Calu3 (cell line): ENCODE data around the gene FDCSP. TPM values are rescaled to one million over a fixed set of nuclear protein-coding genes. Genes with fewer than 3 reads are reported as not detected.
A peak's percentile ranks its signal among the peaks of the same experiment; 100 is the strongest.

Experiments used
- BruUV-seq: library from RNA; stranded (reverse); fragments of 400-500 nt; replicated peaks from 2 replicates; lab custom pipeline; 2021; lab: Mats Ljungman, UMichigan
- CTCF ChIA-PET: fragments of 300-600 bp; sonication (Branson Sonifier 250); formaldehyde crosslinking; loops from one replicate; lab custom pipeline; 2022; ENCODE audit warnings: antibody characterized with exemption; lab: Charles Lee
- DNase-seq: peaks from one replicate; pipeline ENCODE4 v3.0.0; 2022
- H3K27ac Mint-ChIP-seq: one replicate; pipeline ENCODE4 v1.8.0; 2022; ENCODE audit warnings: mixed read lengths; ENCODE audit not compliant: unreplicated experiment
- H3K27me3 Mint-ChIP-seq: one replicate; pipeline ENCODE4 v1.8.0; 2022; ENCODE audit warnings: mixed read lengths; ENCODE audit not compliant: unreplicated experiment
- H3K36me3 Mint-ChIP-seq: one replicate; pipeline ENCODE4 v1.8.0; 2022; ENCODE audit warnings: mild to moderate bottlenecking, moderate library complexity, mixed read lengths; ENCODE audit not compliant: insufficient read depth, unreplicated experiment
- H3K4me1 Mint-ChIP-seq: one replicate; pipeline ENCODE4 v1.8.0; 2022; ENCODE audit warnings: mild to moderate bottlenecking, low read depth, mixed read lengths; ENCODE audit not compliant: unreplicated experiment
- H3K4me3 Mint-ChIP-seq: one replicate; pipeline ENCODE4 v1.8.0; 2022; ENCODE audit warnings: mild to moderate bottlenecking, low read depth, moderate library complexity, mixed read lengths; ENCODE audit not compliant: unreplicated experiment
- H3K9me3 Mint-ChIP-seq: one replicate; pipeline ENCODE4 v1.8.0; 2022; ENCODE audit warnings: low read depth, mixed read lengths; ENCODE audit not compliant: unreplicated experiment
- intact Hi-C: fragments of 100-400 bp; cut with micrococcal nuclease; formaldehyde crosslinking; loops from one replicate; pipeline ENCODE4 v1.10.0; 2022; ENCODE audit not compliant: unreplicated experiment
- total RNA-seq: library from RNA; stranded (reverse); gene quantifications from 2 replicates; pipeline ENCODE4 v1.2.3, GENCODE V29; 2022
- TF ChIP-seq, protein P1 (sequence below): fragments of 200-600 bp; IDR thresholded peaks from one replicate; pipeline ENCODE4 v1.8.0; 2022; ENCODE audit warnings: antibody characterized with exemption; ENCODE audit not compliant: unreplicated experiment

The FDCSP gene
- total RNA-seq, 1 experiment from 2014 or later = 2,729 TPM

GRCh38 chr4:70187216-70187615, 38.7 kb upstream of the FDCSP start:
- DNase-seq = no peak
- H3K36me3 Mint-ChIP-seq = peaks cover 20% of the 10 kb centered on the region
- H3K4me1 Mint-ChIP-seq = peaks cover 62% of the 10 kb centered on the region
- H3K4me3 Mint-ChIP-seq = peak overlapping the region; percentile 29
- no peaks in the 10 kb centered on the region for H3K27me3 Mint-ChIP-seq
- intact Hi-C loops = loop anchor here (10.0 kb wide), 1 partner anchor 368 kb away; no protein-coding TSS in a partner anchor
- TF ChIP-seq, protein P1, sequence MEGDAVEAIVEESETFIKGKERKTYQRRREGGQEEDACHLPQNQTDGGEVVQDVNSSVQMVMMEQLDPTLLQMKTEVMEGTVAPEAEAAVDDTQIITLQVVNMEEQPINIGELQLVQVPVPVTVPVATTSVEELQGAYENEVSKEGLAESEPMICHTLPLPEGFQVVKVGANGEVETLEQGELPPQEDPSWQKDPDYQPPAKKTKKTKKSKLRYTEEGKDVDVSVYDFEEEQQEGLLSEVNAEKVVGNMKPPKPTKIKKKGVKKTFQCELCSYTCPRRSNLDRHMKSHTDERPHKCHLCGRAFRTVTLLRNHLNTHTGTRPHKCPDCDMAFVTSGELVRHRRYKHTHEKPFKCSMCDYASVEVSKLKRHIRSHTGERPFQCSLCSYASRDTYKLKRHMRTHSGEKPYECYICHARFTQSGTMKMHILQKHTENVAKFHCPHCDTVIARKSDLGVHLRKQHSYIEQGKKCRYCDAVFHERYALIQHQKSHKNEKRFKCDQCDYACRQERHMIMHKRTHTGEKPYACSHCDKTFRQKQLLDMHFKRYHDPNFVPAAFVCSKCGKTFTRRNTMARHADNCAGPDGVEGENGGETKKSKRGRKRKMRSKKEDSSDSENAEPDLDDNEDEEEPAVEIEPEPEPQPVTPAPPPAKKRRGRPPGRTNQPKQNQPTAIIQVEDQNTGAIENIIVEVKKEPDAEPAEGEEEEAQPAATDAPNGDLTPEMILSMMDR = no peak
- BruUV-seq = no TSS peak
- no peaks in the 10 kb centered on the region for H3K9me3 Mint-ChIP-seq
- H3K27ac Mint-ChIP-seq = peak overlapping the region; percentile 56
- CTCF ChIA-PET = interaction anchor here (1.1 kb wide), 1 partner anchor 9 kb away, joined by 4 read pairs; no protein-coding TSS in a partner anchor

DNA sequence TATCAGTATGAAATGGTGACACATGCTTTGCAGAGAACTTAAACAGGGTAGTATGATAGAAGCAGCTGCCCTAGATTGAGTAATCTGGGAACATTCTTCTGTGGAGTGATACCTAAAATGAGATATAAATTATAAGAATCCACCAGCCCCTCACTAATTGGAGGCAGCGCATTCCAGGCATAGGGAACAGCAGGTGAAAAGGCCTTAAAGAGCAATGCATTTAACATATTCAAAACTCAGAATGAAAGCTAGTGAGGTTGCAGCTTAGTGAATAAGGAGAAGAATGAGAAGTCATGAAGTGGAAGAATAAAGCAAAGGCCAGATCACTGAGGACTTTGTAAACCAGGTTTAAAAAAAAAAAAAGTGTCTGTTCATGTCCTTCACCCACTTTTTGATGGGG, 35.3 kb upstream of the FDCSP start:
- TF ChIP-seq, protein P1 = no peak
- DNase-seq = no peak
- Mint-ChIP-seq H3K27me3 (no peaks in the 10 kb centered on the region), H3K27ac (peak overlapping the region; percentile 91), H3K4me1 (peaks cover 34% of the 10 kb centered on the region), H3K4me3 (peak overlapping the region; percentile 38), H3K36me3 (peaks cover 14% of the 10 kb centered on the region), H3K9me3 (no peaks in the 10 kb centered on the region)
- intact Hi-C loops = loop anchor here (5.0 kb wide), 1 partner anchor 358 kb away; no protein-coding TSS in a partner anchor
- CTCF ChIA-PET = no interaction called here
- BruUV-seq = no TSS peak

GRCh38 chr4:70191647-70192046, 34.3 kb upstream of the FDCSP start:
- peak overlapping the region; percentile 91 for H3K27ac Mint-ChIP-seq
- no peaks in the 10 kb centered on the region for H3K27me3 Mint-ChIP-seq
- intact Hi-C loops = loop anchor here (2.0 to 5.0 kb wide), 2 partner anchors 35 to 359 kb away; partner anchors contain the start of gene FDCSP
- DNase-seq = no peak
- TF ChIP-seq, protein P1 = no peak
- peaks cover 13% of the 10 kb centered on the region for H3K36me3 Mint-ChIP-seq
- CTCF ChIA-PET = no interaction called here
- H3K4me1 Mint-ChIP-seq = peaks cover 23% of the 10 kb centered on the region
- no TSS peak for BruUV-seq
- no peaks in the 10 kb centered on the region for H3K9me3 Mint-ChIP-seq
- no peak overlapping the region for H3K4me3 Mint-ChIP-seq

DNA sequence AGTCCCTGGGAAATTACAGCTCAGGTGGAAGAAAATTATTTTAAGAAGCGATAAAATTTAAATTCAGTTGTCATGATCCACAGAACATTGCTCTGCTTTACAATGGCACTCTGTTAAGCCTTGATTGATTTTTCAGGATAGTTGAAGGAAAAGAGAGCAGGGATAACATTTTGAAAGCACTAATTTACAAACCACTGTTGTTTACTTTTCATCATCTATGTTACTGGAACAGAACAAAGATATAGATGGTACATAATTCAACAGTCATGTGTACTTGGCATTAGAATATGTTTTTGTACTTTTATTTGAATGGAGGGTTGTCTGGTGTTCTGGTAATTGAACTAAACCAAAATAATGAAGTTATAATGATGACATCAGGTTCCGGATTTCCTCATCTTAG, 33.0 kb upstream of the FDCSP start:
- intact Hi-C loops = loop anchor here (2.0 to 5.0 kb wide), 2 partner anchors 34 to 361 kb away; partner anchors contain the start of gene FDCSP
- peaks cover 16% of the 10 kb centered on the region for H3K36me3 Mint-ChIP-seq
- H3K9me3 Mint-ChIP-seq = no peaks in the 10 kb centered on the region
- no peak for DNase-seq
- CTCF ChIA-PET = interaction anchor here (2.7 kb wide), 1 partner anchor 27 kb away, joined by 9 read pairs; no protein-coding TSS in a partner anchor
- no peaks in the 10 kb centered on the region for H3K27me3 Mint-ChIP-seq
- TF ChIP-seq, protein P1 = no peak
- peaks cover 24% of the 10 kb centered on the region for H3K4me1 Mint-ChIP-seq
- H3K4me3 Mint-ChIP-seq = no peak overlapping the region
- no TSS peak for BruUV-seq
- H3K27ac Mint-ChIP-seq = peak overlapping the region; percentile 91
